GM23338 (cell line): ENCODE results near the gene EDA. TPM values are rescaled to one million over a fixed set of nuclear protein-coding genes. Genes with fewer than 3 reads are reported as not detected.

ENCODE experiments used
- ATAC-seq: fragments of 200-7000 bp; cut with Tn5 transposase; 3 replicates; pipeline ENCODE4 v1.9.1; 2020
- DNase-seq: peaks from one replicate; pipeline ENCODE4 v3.0.0-alpha.2; 2015; ENCODE audit warnings: low spot score
- H2AFZ ChIP-seq: fragments of 200-600 bp; sonication (generic); 2 replicates; pipeline ENCODE4 v1.8.0; 2016; ENCODE audit warnings: antibody characterized with exemption, mild to moderate bottlenecking, moderate library complexity
- H3F3A ChIP-seq: fragments of 200-600 bp; sonication (generic); replicated peaks from 2 replicates; pipeline ENCODE4 v1.8.0; 2017; ENCODE audit warnings: antibody characterized with exemption, mixed run types, low read depth
- H3K27ac ChIP-seq: fragments of 200-600 bp; sonication (generic); 2 replicates; pipeline ENCODE4 v1.6.1; 2016; ENCODE audit warnings: low read depth
- H3K27me3 ChIP-seq: fragments of 200-600 bp; sonication (generic); 2 replicates; pipeline ENCODE4 v1.8.0; 2016; ENCODE audit warnings: mild to moderate bottlenecking, mixed run types, moderate library complexity; ENCODE audit not compliant: insufficient read depth
- H3K36me3 ChIP-seq: fragments of 200-600 bp; sonication (generic); 2 replicates; pipeline ENCODE4 v1.8.0; 2016; ENCODE audit warnings: mild to moderate bottlenecking; ENCODE audit not compliant: insufficient read depth
- H3K4me1 ChIP-seq: fragments of 200-600 bp; sonication (generic); 2 replicates; pipeline ENCODE4 v1.8.0; 2016; ENCODE audit warnings: mild to moderate bottlenecking, moderate library complexity; ENCODE audit not compliant: insufficient read depth
- H3K4me2 ChIP-seq: fragments of 200-600 bp; sonication (generic); 2 replicates; pipeline ENCODE4 v1.7.1; 2017; ENCODE audit warnings: mixed run types
- H3K4me3 ChIP-seq: fragments of 200-600 bp; sonication (generic); 2 replicates; pipeline ENCODE4 v1.6.1; 2016; ENCODE audit warnings: mixed run types
- H3K79me2 ChIP-seq: fragments of 200-600 bp; sonication (generic); replicated peaks from 2 replicates; pipeline ENCODE4 v1.8.0; 2017; ENCODE audit warnings: mild to moderate bottlenecking; ENCODE audit not compliant: insufficient read depth
- H3K9me2 ChIP-seq: fragments of 200-600 bp; sonication (generic); 2 replicates; pipeline ENCODE4 v1.8.0; 2017; ENCODE audit not compliant: insufficient read depth
- H4K20me1 ChIP-seq: fragments of 200-600 bp; sonication (generic); replicated peaks from 2 replicates; pipeline ENCODE4 v1.8.0; 2017; ENCODE audit warnings: mild to moderate bottlenecking; ENCODE audit not compliant: insufficient read depth
- H3K27ac Mint-ChIP-seq: 2 replicates; pipeline ENCODE4 v1.8.0; 2020; ENCODE audit warnings: inconsistent platforms, mild to moderate bottlenecking, moderate library complexity, mixed read lengths
- H3K27me3 Mint-ChIP-seq: 3 replicates; pipeline ENCODE4 v1.8.0; 2022; ENCODE audit warnings: low read depth, mild to moderate bottlenecking, moderate library complexity, mixed read lengths, inconsistent platforms; ENCODE audit not compliant: insufficient read depth, poor library complexity
- H3K36me3 Mint-ChIP-seq: 3 replicates; pipeline ENCODE4 v1.8.0; 2021; ENCODE audit warnings: low read depth, mild to moderate bottlenecking, inconsistent platforms, moderate library complexity, mixed read lengths
- H3K4me1 Mint-ChIP-seq: 3 replicates; pipeline ENCODE4 v1.8.0; 2020; ENCODE audit warnings: mild to moderate bottlenecking, inconsistent platforms, mixed read lengths
- H3K4me3 Mint-ChIP-seq: 3 replicates; pipeline ENCODE4 v1.8.0; 2021; ENCODE audit warnings: moderate library complexity, mild to moderate bottlenecking, inconsistent platforms, mixed read lengths
- H3K9me3 Mint-ChIP-seq: 3 replicates; pipeline ENCODE4 v1.8.0; 2020; ENCODE audit warnings: moderate library complexity, mild to moderate bottlenecking, inconsistent platforms, mixed read lengths
- ZNF331 ChIP-seq: fragments of 250-450 bp; sonication (Bioruptor Pico); IDR thresholded peaks from 2 replicates; pipeline ENCODE4 v1.5.0; 2020; ENCODE audit warnings: low read depth, mild to moderate bottlenecking, moderate library complexity
- polyA plus RNA-seq: library from polyadenylated mRNA; unstranded; fragments of >200 nt; fragmentation: Nextera tagmentation; extraction: Ambion mirVana; gene quantifications from 2 replicates; pipeline ENCODE4 v1.2.1, GENCODE V29; 2016
- total RNA-seq: library from RNA; depleted of rRNA; stranded (reverse); fragments of >200 nt; shearing (Covaris generic); gene quantifications from 2 replicates; pipeline ENCODE4 v1.2.3, GENCODE V29; 2014
- TF ChIP-seq, protein P1 (sequence below): fragments of 250-450 bp; sonication (Bioruptor Pico); IDR thresholded peaks from 2 replicates; pipeline ENCODE4 v1.5.0; 2020; ENCODE audit warnings: mild to moderate bottlenecking, moderate library complexity
- TF ChIP-seq, protein P2 (sequence below): IDR thresholded peaks from 2 replicates; pipeline ENCODE4 v1.6.1; 2016; ENCODE audit warnings: antibody characterized with exemption

The EDA gene
- total and polyA plus RNA-seq, 2 experiments from 2014 or later: 6.6 to 19.6 TPM

DNA sequence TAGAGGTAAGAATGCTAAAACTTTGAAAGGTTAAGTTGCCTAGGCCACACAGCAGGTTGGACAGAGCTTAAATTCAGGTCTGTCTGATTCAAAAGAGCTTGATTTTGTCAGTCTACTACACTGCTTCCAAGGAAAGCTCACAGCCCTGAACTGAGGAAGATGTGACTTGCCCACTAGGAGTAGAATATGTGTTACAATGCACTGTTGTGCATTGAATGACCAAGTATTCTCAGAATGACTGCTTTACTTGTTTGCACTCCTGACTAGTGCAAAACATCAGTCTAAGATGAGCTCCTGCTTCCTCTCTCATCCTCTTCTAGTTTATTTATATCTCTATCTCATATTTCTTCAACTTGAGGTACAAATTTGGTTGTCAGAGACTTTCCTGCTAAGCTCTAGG, 377.6 kb downstream of the EDA start (continued):
- TF ChIP-seq, protein P1, sequence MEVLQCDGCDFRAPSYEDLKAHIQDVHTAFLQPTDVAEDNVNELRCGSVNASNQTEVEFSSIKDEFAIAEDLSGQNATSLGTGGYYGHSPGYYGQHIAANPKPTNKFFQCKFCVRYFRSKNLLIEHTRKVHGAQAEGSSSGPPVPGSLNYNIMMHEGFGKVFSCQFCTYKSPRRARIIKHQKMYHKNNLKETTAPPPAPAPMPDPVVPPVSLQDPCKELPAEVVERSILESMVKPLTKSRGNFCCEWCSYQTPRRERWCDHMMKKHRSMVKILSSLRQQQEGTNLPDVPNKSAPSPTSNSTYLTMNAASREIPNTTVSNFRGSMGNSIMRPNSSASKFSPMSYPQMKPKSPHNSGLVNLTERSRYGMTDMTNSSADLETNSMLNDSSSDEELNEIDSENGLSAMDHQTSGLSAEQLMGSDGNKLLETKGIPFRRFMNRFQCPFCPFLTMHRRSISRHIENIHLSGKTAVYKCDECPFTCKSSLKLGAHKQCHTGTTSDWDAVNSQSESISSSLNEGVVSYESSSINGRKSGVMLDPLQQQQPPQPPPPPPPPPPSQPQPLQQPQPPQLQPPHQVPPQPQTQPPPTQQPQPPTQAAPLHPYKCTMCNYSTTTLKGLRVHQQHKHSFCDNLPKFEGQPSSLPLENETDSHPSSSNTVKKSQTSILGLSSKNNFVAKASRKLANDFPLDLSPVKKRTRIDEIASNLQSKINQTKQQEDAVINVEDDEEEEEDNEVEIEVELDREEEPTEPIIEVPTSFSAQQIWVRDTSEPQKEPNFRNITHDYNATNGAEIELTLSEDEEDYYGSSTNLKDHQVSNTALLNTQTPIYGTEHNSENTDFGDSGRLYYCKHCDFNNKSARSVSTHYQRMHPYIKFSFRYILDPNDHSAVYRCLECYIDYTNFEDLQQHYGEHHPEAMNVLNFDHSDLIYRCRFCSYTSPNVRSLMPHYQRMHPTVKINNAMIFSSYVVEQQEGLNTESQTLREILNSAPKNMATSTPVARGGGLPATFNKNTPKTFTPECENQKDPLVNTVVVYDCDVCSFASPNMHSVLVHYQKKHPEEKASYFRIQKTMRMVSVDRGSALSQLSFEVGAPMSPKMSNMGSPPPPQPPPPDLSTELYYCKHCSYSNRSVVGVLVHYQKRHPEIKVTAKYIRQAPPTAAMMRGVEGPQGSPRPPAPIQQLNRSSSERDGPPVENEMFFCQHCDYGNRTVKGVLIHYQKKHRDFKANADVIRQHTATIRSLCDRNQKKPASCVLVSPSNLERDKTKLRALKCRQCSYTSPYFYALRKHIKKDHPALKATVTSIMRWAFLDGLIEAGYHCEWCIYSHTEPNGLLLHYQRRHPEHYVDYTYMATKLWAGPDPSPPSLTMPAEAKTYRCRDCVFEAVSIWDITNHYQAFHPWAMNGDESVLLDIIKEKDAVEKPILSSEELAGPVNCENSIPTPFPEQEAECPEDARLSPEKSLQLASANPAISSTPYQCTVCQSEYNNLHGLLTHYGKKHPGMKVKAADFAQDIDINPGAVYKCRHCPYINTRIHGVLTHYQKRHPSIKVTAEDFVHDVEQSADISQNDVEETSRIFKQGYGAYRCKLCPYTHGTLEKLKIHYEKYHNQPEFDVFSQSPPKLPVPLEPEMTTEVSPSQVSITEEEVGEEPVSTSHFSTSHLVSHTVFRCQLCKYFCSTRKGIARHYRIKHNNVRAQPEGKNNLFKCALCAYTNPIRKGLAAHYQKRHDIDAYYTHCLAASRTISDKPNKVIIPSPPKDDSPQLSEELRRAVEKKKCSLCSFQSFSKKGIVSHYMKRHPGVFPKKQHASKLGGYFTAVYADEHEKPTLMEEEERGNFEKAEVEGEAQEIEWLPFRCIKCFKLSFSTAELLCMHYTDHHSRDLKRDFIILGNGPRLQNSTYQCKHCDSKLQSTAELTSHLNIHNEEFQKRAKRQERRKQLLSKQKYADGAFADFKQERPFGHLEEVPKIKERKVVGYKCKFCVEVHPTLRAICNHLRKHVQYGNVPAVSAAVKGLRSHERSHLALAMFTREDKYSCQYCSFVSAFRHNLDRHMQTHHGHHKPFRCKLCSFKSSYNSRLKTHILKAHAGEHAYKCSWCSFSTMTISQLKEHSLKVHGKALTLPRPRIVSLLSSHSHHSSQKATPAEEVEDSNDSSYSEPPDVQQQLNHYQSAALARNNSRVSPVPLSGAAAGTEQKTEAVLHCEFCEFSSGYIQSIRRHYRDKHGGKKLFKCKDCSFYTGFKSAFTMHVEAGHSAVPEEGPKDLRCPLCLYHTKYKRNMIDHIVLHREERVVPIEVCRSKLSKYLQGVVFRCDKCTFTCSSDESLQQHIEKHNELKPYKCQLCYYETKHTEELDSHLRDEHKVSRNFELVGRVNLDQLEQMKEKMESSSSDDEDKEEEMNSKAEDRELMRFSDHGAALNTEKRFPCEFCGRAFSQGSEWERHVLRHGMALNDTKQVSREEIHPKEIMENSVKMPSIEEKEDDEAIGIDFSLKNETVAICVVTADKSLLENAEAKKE (CRISPR knock-in tag): no peak

GRCh38 chrX:69995362-69996112, 379.6 kb downstream of the EDA start:
- no peak overlapping the region for H3K4me3 ChIP-seq
- H3K27ac ChIP-seq: no peak overlapping the region
- Mint-ChIP-seq H3K27me3 (no peaks in the 10 kb centered on the region), H3K9me3 (peaks cover 12% of the 10 kb centered on the region), H3K36me3 (peaks cover 16% of the 10 kb centered on the region), H3K27ac (no peak overlapping the region), H3K4me3 (no peak overlapping the region), H3K4me1 (no peaks in the 10 kb centered on the region; the same call in 1 of the 3 replicates)
- no peaks in the 10 kb centered on the region for H3K36me3 ChIP-seq
- DNase-seq (no peak), ATAC-seq (no peak)
- no peaks in the 10 kb centered on the region for H3K4me1 ChIP-seq
- H3K27me3 ChIP-seq: no peaks in the 10 kb centered on the region
- TF ChIP-seq, protein P1 (CRISPR knock-in tag): no peak
- TF ChIP-seq, protein P2, sequence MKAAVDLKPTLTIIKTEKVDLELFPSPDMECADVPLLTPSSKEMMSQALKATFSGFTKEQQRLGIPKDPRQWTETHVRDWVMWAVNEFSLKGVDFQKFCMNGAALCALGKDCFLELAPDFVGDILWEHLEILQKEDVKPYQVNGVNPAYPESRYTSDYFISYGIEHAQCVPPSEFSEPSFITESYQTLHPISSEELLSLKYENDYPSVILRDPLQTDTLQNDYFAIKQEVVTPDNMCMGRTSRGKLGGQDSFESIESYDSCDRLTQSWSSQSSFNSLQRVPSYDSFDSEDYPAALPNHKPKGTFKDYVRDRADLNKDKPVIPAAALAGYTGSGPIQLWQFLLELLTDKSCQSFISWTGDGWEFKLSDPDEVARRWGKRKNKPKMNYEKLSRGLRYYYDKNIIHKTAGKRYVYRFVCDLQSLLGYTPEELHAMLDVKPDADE: no peak
- no peak for TF ChIP-seq ZNF331 (CRISPR knock-in tag)
- no peak overlapping the region for H3K4me2 ChIP-seq
- H3K79me2 ChIP-seq: no peaks in the 10 kb centered on the region
- H4K20me1 ChIP-seq: no peaks in the 10 kb centered on the region
- H2AFZ ChIP-seq: no peak overlapping the region
- H3F3A ChIP-seq: no peaks in the 10 kb centered on the region
- no peaks in the 10 kb centered on the region for H3K9me2 ChIP-seq
